IMR-90 (cell line): ENCODE measurements around the gene LAGE3. TPM values are rescaled to one million over a fixed set of nuclear protein-coding genes. Genes with fewer than 3 reads are reported as not detected.

ENCODE experiments used
- ATAC-seq: fragments of 200-7000 bp; cut with Tn5 transposase; 2 replicates; pipeline ENCODE4 v1.9.1; 2020; ENCODE audit warnings: low read depth, mild to moderate bottlenecking, moderate library complexity
- BruUV-seq: library from RNA; stranded (reverse); fragments of 400-500 nt; replicated peaks from 2 replicates; lab custom pipeline; 2021; lab: Mats Ljungman, UMichigan
- CTCF ChIA-PET: fragments of 300-600 bp; formaldehyde crosslinking; extraction: SDS; loops from one replicate; lab custom pipeline; 2021; ENCODE audit warnings: antibody characterized with exemption; lab: Yijun Ruan, JAX
- POLR2A ChIA-PET: fragments of 300-600 bp; sonication (Branson Sonifier 250); formaldehyde crosslinking; loops from one replicate; lab custom pipeline; 2022; ENCODE audit warnings: antibody characterized with exemption; ENCODE audit not compliant: unreplicated experiment; lab: Charles Lee
- DNase-seq: peaks from one replicate; pipeline ENCODE4 v3.0.0; 2013
- H2AFZ ChIP-seq: replicated peaks from 2 replicates; pipeline ENCODE3; 2013; ENCODE audit warnings: low read length, mild to moderate bottlenecking; ENCODE audit not compliant: poor library complexity
- H2AK5ac ChIP-seq: 2 replicates; pipeline ENCODE4 v1.6.1; 2013; ENCODE audit warnings: low read depth, low read length, inconsistent platforms
- H2AK9ac ChIP-seq: replicated peaks from 2 replicates; pipeline ENCODE3; 2013; ENCODE audit warnings: mild to moderate bottlenecking, low read depth, low read length, moderate library complexity; ENCODE audit not compliant: poor library complexity
- H2BK120ac ChIP-seq: 2 replicates; pipeline ENCODE4 v1.6.1; 2013; ENCODE audit warnings: low read depth, low read length, inconsistent platforms
- H2BK15ac ChIP-seq: 3 replicates; pipeline ENCODE4 v1.6.1; 2013; ENCODE audit warnings: low read depth, low read length, inconsistent platforms
- H2BK20ac ChIP-seq: 2 replicates; pipeline ENCODE4 v1.6.1; 2013; ENCODE audit warnings: low read depth, mild to moderate bottlenecking, inconsistent platforms, low read length, moderate library complexity
- H2BK5ac ChIP-seq: 2 replicates; pipeline ENCODE4 v1.6.1; 2013; ENCODE audit warnings: mild to moderate bottlenecking, low read depth, low read length, inconsistent platforms; ENCODE audit not compliant: poor library complexity, severe bottlenecking
- H3K14ac ChIP-seq: replicated peaks from 2 replicates; pipeline ENCODE4 v1.6.1; 2013; ENCODE audit warnings: low read depth, low read length, inconsistent platforms
- H3K18ac ChIP-seq: 2 replicates; pipeline ENCODE4 v1.6.1; 2013; ENCODE audit warnings: low read depth, low read length, control low read depth
- H3K23ac ChIP-seq: 2 replicates; pipeline ENCODE4 v1.6.1; 2013; ENCODE audit warnings: low read depth, low read length, inconsistent platforms
- H3K27ac ChIP-seq: 2 replicates; pipeline ENCODE4 v1.5.1; 2013; ENCODE audit warnings: mild to moderate bottlenecking, control low read depth, low read length; ENCODE audit not compliant: insufficient read depth
- H3K27me3 ChIP-seq: 2 replicates; pipeline ENCODE4 v1.6.1; 2013; ENCODE audit warnings: low read length; ENCODE audit not compliant: control insufficient read depth, insufficient read depth
- H3K36me3 ChIP-seq: 2 replicates; pipeline ENCODE4 v1.6.1; 2013; ENCODE audit warnings: low read length, mixed read lengths; ENCODE audit not compliant: control insufficient read depth, insufficient read depth
- H3K4ac ChIP-seq: 2 replicates; pipeline ENCODE4 v1.6.1; 2013; ENCODE audit warnings: low read depth, low read length, inconsistent platforms
- H3K4me1 ChIP-seq: 2 replicates; pipeline ENCODE4 v1.6.1; 2013; ENCODE audit warnings: low read length, mixed read lengths; ENCODE audit not compliant: control insufficient read depth, insufficient read depth
- H3K4me2 ChIP-seq: 2 replicates; pipeline ENCODE4 v1.6.1; 2013; ENCODE audit warnings: low read depth, mild to moderate bottlenecking, control low read depth, low read length, moderate library complexity
- H3K4me3 ChIP-seq: 2 replicates; pipeline ENCODE4 v1.5.1; 2013; ENCODE audit warnings: low read depth, mild to moderate bottlenecking, control low read depth, low read length, moderate library complexity; ENCODE audit not compliant: insufficient read depth
- H3K56ac ChIP-seq: 2 replicates; pipeline ENCODE4 v1.6.1; 2013; ENCODE audit warnings: low read length, inconsistent platforms; ENCODE audit not compliant: insufficient read depth; ENCODE audit errors: extremely low read depth
- H3K79me1 ChIP-seq, 2 experiments: 2 replicates each; pipeline ENCODE4 v1.6.1; 2013; ENCODE audit warnings: low read length in 2 of 2, inconsistent platforms in 1 of 2, low read depth in 1 of 2
- H3K9ac ChIP-seq: 2 replicates; pipeline ENCODE4 v1.6.1; 2013; ENCODE audit warnings: low read depth, low read length, control low read depth
- H3K9me1 ChIP-seq: 2 replicates; pipeline ENCODE4 v1.6.1; 2013; ENCODE audit warnings: low read length, inconsistent platforms; ENCODE audit not compliant: insufficient read depth
- H3K9me3 ChIP-seq: 2 replicates; pipeline ENCODE4 v1.6.1; 2013; ENCODE audit warnings: low read length; ENCODE audit not compliant: control insufficient read depth, insufficient read depth
- H4K20me1 ChIP-seq: 2 replicates; pipeline ENCODE4 v1.6.1; 2013; ENCODE audit warnings: low read length, inconsistent platforms; ENCODE audit not compliant: insufficient read depth
- H4K5ac ChIP-seq: 2 replicates; pipeline ENCODE4 v1.6.1; 2013; ENCODE audit warnings: mild to moderate bottlenecking, low read depth, low read length, control low read depth
- H4K8ac ChIP-seq, 2 experiments: 2 replicates each; pipeline ENCODE4 v1.6.1; 2013; ENCODE audit warnings: low read depth in 2 of 2, low read length in 2 of 2, control low read depth in 1 of 2, inconsistent platforms in 1 of 2
- H4K91ac ChIP-seq: 2 replicates; pipeline ENCODE4 v1.6.1; 2013; ENCODE audit warnings: low read depth, low read length, inconsistent platforms; ENCODE audit not compliant: insufficient read depth
- CEBPB ChIP-seq: IDR thresholded peaks from 2 replicates; pipeline ENCODE4 v1.6.1; 2012; ENCODE audit warnings: low read depth, low read length, improper control_type of control experiment
- CHD1 ChIP-seq: IDR thresholded peaks from 2 replicates; pipeline ENCODE4 v1.6.1; 2012; ENCODE audit warnings: low read depth, low read length, improper control_type of control experiment
- MAFK ChIP-seq: IDR thresholded peaks from 2 replicates; pipeline ENCODE4 v1.6.1; 2012; ENCODE audit warnings: low read depth, low read length, improper control_type of control experiment
- POLR2A ChIP-seq: IDR thresholded peaks from 2 replicates; pipeline ENCODE4 v1.6.1; 2012; ENCODE audit warnings: mild to moderate bottlenecking, low read depth, low read length
- RCOR1 ChIP-seq: IDR thresholded peaks from 2 replicates; pipeline ENCODE4 v1.6.1; 2012; ENCODE audit warnings: mild to moderate bottlenecking, low read length, improper control_type of control experiment; ENCODE audit not compliant: insufficient replicate concordance
- WGBS, 2 experiments: methylation state at CpG; one replicate each; pipeline versions ENCODE4 v1.1.5 to v1.1.7; 2013; ENCODE audit warnings: missing lambda C conversion rate in 2 of 2; ENCODE audit not compliant: insufficient read length in 1 of 2; ENCODE audit errors: extremely low coverage in 2 of 2; 5-methylcytosine and 5-hydroxymethylcytosine counted together
- dilution Hi-C: fragments of 300-500 bp; cut with HindIII; formaldehyde crosslinking; loops from one replicate; pipeline ENCODE4 v1.14.3; 2018; ENCODE audit warnings: low sequenced_read_pairs; ENCODE audit not compliant: unreplicated experiment
- in situ Hi-C: fragments of 300-500 bp; cut with MboI; formaldehyde crosslinking; loops from 3 replicates; pipeline ENCODE4 v1.14.3; 2019; ENCODE audit warnings: low sequenced_read_pairs, inconsistent platforms, mixed read lengths
- intact Hi-C: fragments of 100-400 bp; cut with micrococcal nuclease; formaldehyde crosslinking; loops from 2 replicates; pipeline ENCODE4 v1.10.0; 2022
- polyA plus RNA-seq, 3 experiments: library from polyadenylated mRNA; depleted of rRNA; stranded (reverse); fragments of >200 nt; gene quantifications; 2 replicates each; pipeline ENCODE4 v1.2.3, GENCODE V29; 2012; ENCODE audit warnings: low replicate concordance in 1 of 3
- total RNA-seq: library from RNA; depleted of rRNA; stranded (reverse); fragments of >200 nt; gene quantifications from 2 replicates; pipeline ENCODE4 v1.2.3, GENCODE V29; 2012
- TF ChIP-seq, protein P1 (sequence below): fragments of 150-350 bp; IDR thresholded peaks from 2 replicates; pipeline ENCODE4 v1.6.1; 2017; ENCODE audit warnings: mild to moderate bottlenecking, antibody characterized with exemption, low read length, low read depth

LAGE3 gene
- total and polyA plus RNA-seq, 2 of the 4 experiments (the other 2 are of a cell fraction): 3.6 to 14.8 TPM

DNA sequence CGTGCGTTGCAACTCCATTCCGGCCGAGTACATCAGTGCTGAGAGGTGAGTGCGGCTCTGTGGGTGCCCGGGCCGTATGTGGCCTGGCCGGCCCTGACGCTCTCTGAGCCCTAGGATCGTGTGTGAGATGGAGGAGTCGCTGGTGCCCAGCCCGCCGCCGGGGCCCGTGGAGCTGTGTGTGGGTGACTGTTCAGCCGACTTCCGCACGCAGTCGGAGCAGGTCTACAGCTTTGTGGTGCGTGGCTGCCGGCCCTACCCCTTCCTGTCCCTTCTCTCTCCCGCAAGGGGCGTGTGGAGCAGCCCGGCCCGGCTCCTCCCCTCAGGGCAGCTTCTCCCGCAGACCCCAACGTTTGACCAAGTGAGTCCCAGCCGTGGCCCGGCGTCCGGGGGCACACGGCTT lies 13.0 kb downstream of the LAGE3 start:
- no peak overlapping the region for H3K56ac ChIP-seq
- no peak overlapping the region for H3K4me2 ChIP-seq
- H2BK20ac ChIP-seq: no peak overlapping the region
- no peak overlapping the region for H4K5ac ChIP-seq
- no peaks in the 10 kb centered on the region for H3K27me3 ChIP-seq
- H3K27ac ChIP-seq: no peak overlapping the region
- ChIA-PET CTCF (no interaction called here), POLR2A (no interaction called here)
- no peak overlapping the region for H3K14ac ChIP-seq
- peaks cover 81% of the 10 kb centered on the region for H3K36me3 ChIP-seq
- H4K91ac ChIP-seq: no peak overlapping the region
- H2AK9ac ChIP-seq: no peak overlapping the region
- H3K23ac ChIP-seq: no peak overlapping the region
- dilution Hi-C loops (no loop called here), intact Hi-C loops (no loop called here), in situ Hi-C loops (no loop called here)
- H2AK5ac ChIP-seq: no peak overlapping the region
- BruUV-seq: no TSS peak
- H3K4me3 ChIP-seq: no peak overlapping the region
- H2BK5ac ChIP-seq: no peak overlapping the region
- peaks cover 19% of the 10 kb centered on the region for H4K20me1 ChIP-seq
- no peaks in the 10 kb centered on the region for H3K4me1 ChIP-seq
- no peak overlapping the region for H3K9ac ChIP-seq
- DNase-seq (no peak), ATAC-seq (no peak)
- H2AFZ ChIP-seq: no peak overlapping the region
- H3K18ac ChIP-seq: no peak overlapping the region
- H3K9me1 ChIP-seq: no peaks in the 10 kb centered on the region
- no peak overlapping the region for H4K8ac ChIP-seq
- H3K4ac ChIP-seq: no peak overlapping the region
- H3K79me1 ChIP-seq: peaks cover 0 to 9% of the 10 kb centered on the region in 2 experiments; a peak in 2 of 4 replicates
- H2BK120ac ChIP-seq: no peak overlapping the region
- H2BK15ac ChIP-seq: no peak overlapping the region
- no peak for TF ChIP-seq CEBPB
- TF ChIP-seq, protein P1, sequence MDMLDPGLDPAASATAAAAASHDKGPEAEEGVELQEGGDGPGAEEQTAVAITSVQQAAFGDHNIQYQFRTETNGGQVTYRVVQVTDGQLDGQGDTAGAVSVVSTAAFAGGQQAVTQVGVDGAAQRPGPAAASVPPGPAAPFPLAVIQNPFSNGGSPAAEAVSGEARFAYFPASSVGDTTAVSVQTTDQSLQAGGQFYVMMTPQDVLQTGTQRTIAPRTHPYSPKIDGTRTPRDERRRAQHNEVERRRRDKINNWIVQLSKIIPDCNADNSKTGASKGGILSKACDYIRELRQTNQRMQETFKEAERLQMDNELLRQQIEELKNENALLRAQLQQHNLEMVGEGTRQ: no peak
- TF ChIP-seq RCOR1: no peak
- no peak for TF ChIP-seq POLR2A
- no peak for TF ChIP-seq MAFK
- TF ChIP-seq CHD1: no peak
- WGBS, 2 experiments: 90% methylated on average over 5 of the region's 32 CpGs; no CpG with 5 or more reads in 1 of the 2 experiments
- no peaks in the 10 kb centered on the region; the same call in 1 of the 2 replicates for H3K9me3 ChIP-seq
